Measurements from ENCODE around the gene LGALS1. TPM values are rescaled to one million over a fixed set of nuclear protein-coding genes. Genes with fewer than 3 reads are reported as not detected.

Gene LGALS1
- polyA plus RNA-seq (2013, experiment 1 of 2), result 39.5 TPM
- polyA plus RNA-seq (2013, experiment 2 of 2), result 56.4 TPM

GRCh38 chr22:37674951-37675929 is at the start of gene LGALS1:
Gene LGALS1 (plus strand): TSS chr22:37675636. CDS start chr22:37675703, 67 bp downstream.
- Histone ChIP-seq H3K27me3 (ENCODE audit: insufficient read depth, low read length) (no peaks in the 10 kb centered on the region), H3K27ac (ENCODE audit: low read depth, low read length) (peak within 1 kb of the TSS; percentile 25; the same call in 1 of the 2 replicates)

GRCh38 chr22:37625737-37626136 is 49.7 kb upstream of the LGALS1 start:
- no peak overlapping the region for H3K27ac ChIP-seq (ENCODE audit: low read depth, low read length)
- no peak overlapping the region for H3K4me3 ChIP-seq (ENCODE audit: low read length)
- H3K9me3 ChIP-seq (ENCODE audit: insufficient read depth, low read depth, low read length), result no peaks in the 10 kb centered on the region
- H3K4me1 ChIP-seq (ENCODE audit: insufficient read depth, low read length), result 0 out of 2 replicates have a peak, but pooled peaks cover 3% of the 10 kb centered on the region
- H3K36me3 ChIP-seq (ENCODE audit: insufficient read depth, low read length), result peaks cover 59% of the 10 kb centered on the region
- whole genome bisulfite sequencing, result 95% methylated on average over 14 of the region's 14 CpGs
- no peaks in the 10 kb centered on the region for H3K27me3 ChIP-seq (ENCODE audit: insufficient read depth, low read length)
- H3K9ac ChIP-seq (ENCODE audit: low read depth, low read length), result no peak overlapping the region

More at GRCh38 chr22:37674951-37675929, at the start of gene LGALS1:
- Histone ChIP-seq H3K9ac (ENCODE audit: low read depth, low read length) (peak within 1 kb of the TSS; percentile 42; the same call in 1 of the 2 replicates), H3K36me3 (ENCODE audit: insufficient read depth, low read length) (no peaks in the 10 kb centered on the region), H3K4me1 (ENCODE audit: insufficient read depth, low read length) (peaks cover 5% of the 10 kb centered on the region), H3K9me3 (ENCODE audit: insufficient read depth, low read depth, low read length) (no peaks in the 10 kb centered on the region), H3K4me3 (ENCODE audit: low read length) (peak within 1 kb of the TSS; percentile 59)
- whole genome bisulfite sequencing, result 39% methylated on average over 34 of the region's 34 CpGs

GRCh38 chr22:37626144-37626543 is 49.3 kb upstream of the LGALS1 start:
- Histone ChIP-seq H3K36me3 (ENCODE audit: insufficient read depth, low read length) (peaks cover 55% of the 10 kb centered on the region), H3K4me1 (ENCODE audit: insufficient read depth, low read length) (0 out of 2 replicates have a peak, but pooled peaks cover 3% of the 10 kb centered on the region), H3K9ac (ENCODE audit: low read depth, low read length) (no peak overlapping the region), H3K4me3 (ENCODE audit: low read length) (no peak overlapping the region), H3K9me3 (ENCODE audit: insufficient read depth, low read depth, low read length) (no peaks in the 10 kb centered on the region), H3K27ac (ENCODE audit: low read depth, low read length) (no peak overlapping the region), H3K27me3 (ENCODE audit: insufficient read depth, low read length) (no peaks in the 10 kb centered on the region)
- WGBS, result 93% methylated on average over 11 of the region's 11 CpGs

- Histone ChIP-seq H3K4me3 (ENCODE audit: low read length) (no peak overlapping the region), H3K36me3 (ENCODE audit: insufficient read depth, low read length) (peaks cover 50% of the 10 kb centered on the region), H3K9ac (ENCODE audit: low read depth, low read length) (no peak overlapping the region), H3K4me1 (ENCODE audit: insufficient read depth, low read length) (0 out of 2 replicates have a peak, but pooled peaks cover 3% of the 10 kb centered on the region), H3K27ac (ENCODE audit: low read depth, low read length) (no peak overlapping the region), H3K27me3 (ENCODE audit: insufficient read depth, low read length) (no peaks in the 10 kb centered on the region), H3K9me3 (ENCODE audit: insufficient read depth, low read depth, low read length) (no peaks in the 10 kb centered on the region)
- 94% methylated on average over 13 of the region's 13 CpGs for WGBS
Observed at GRCh38 chr22:37626556-37627075, 48.8 kb upstream of the LGALS1 start.

GRCh38 chr22:37627121-37627520 is 48.3 kb upstream of the LGALS1 start:
- H3K27ac ChIP-seq (ENCODE audit: low read depth, low read length), result no peak overlapping the region
- H3K4me3 ChIP-seq (ENCODE audit: low read length), result no peak overlapping the region
- H3K9me3 ChIP-seq (ENCODE audit: insufficient read depth, low read depth, low read length), result no peaks in the 10 kb centered on the region
- peaks cover 47% of the 10 kb centered on the region for H3K36me3 ChIP-seq (ENCODE audit: insufficient read depth, low read length)
- H3K4me1 ChIP-seq (ENCODE audit: insufficient read depth, low read length), result 0 out of 2 replicates have a peak, but pooled peaks cover 3% of the 10 kb centered on the region
- no peaks in the 10 kb centered on the region for H3K27me3 ChIP-seq (ENCODE audit: insufficient read depth, low read length)
- 88% methylated on average over 7 of the region's 7 CpGs for WGBS
- H3K9ac ChIP-seq (ENCODE audit: low read depth, low read length), result no peak overlapping the region

- H3K9me3 ChIP-seq (ENCODE audit: insufficient read depth, low read depth, low read length), result no peaks in the 10 kb centered on the region
- H3K4me3 ChIP-seq (ENCODE audit: low read length), result no peak overlapping the region
- 89% methylated on average over 6 of the region's 6 CpGs for WGBS
- H3K36me3 ChIP-seq (ENCODE audit: insufficient read depth, low read length), result peaks cover 47% of the 10 kb centered on the region
- no peak overlapping the region for H3K9ac ChIP-seq (ENCODE audit: low read depth, low read length)
- no peaks in the 10 kb centered on the region for H3K27me3 ChIP-seq (ENCODE audit: insufficient read depth, low read length)
- no peak overlapping the region for H3K27ac ChIP-seq (ENCODE audit: low read depth, low read length)
- H3K4me1 ChIP-seq (ENCODE audit: insufficient read depth, low read length), result 0 out of 2 replicates have a peak, but pooled peaks cover 3% of the 10 kb centered on the region
Observed at GRCh38 chr22:37627545-37627944, 47.9 kb upstream of the LGALS1 start.

- no peak overlapping the region for H3K4me3 ChIP-seq (ENCODE audit: low read length)
- H3K4me1 ChIP-seq (ENCODE audit: insufficient read depth, low read length), result peaks cover 11% of the 10 kb centered on the region
- peaks cover 43% of the 10 kb centered on the region for H3K36me3 ChIP-seq (ENCODE audit: insufficient read depth, low read length)
- H3K9me3 ChIP-seq (ENCODE audit: insufficient read depth, low read depth, low read length), result no peaks in the 10 kb centered on the region
- H3K27me3 ChIP-seq (ENCODE audit: insufficient read depth, low read length), result no peaks in the 10 kb centered on the region
- H3K27ac ChIP-seq (ENCODE audit: low read depth, low read length), result no peak overlapping the region
- no peak overlapping the region for H3K9ac ChIP-seq (ENCODE audit: low read depth, low read length)
- 94% methylated on average over 8 of the region's 8 CpGs for WGBS
Observed at GRCh38 chr22:37628830-37629229, 46.6 kb upstream of the LGALS1 start.

- peaks cover 19% of the 10 kb centered on the region for H3K4me1 ChIP-seq (ENCODE audit: insufficient read depth, low read length)
- no peaks in the 10 kb centered on the region for H3K9me3 ChIP-seq (ENCODE audit: insufficient read depth, low read depth, low read length)
- WGBS, result 92% methylated on average over 10 of the region's 10 CpGs
- H3K4me3 ChIP-seq (ENCODE audit: low read length), result no peak overlapping the region
- peaks cover 33% of the 10 kb centered on the region for H3K36me3 ChIP-seq (ENCODE audit: insufficient read depth, low read length)
- H3K27ac ChIP-seq (ENCODE audit: low read depth, low read length), result no peak overlapping the region
- H3K9ac ChIP-seq (ENCODE audit: low read depth, low read length), result no peak overlapping the region
- H3K27me3 ChIP-seq (ENCODE audit: insufficient read depth, low read length), result no peaks in the 10 kb centered on the region
Observed at GRCh38 chr22:37629928-37630327, 45.5 kb upstream of the LGALS1 start.

- peaks cover 19% of the 10 kb centered on the region for H3K4me1 ChIP-seq (ENCODE audit: insufficient read depth, low read length)
- no peak overlapping the region for H3K4me3 ChIP-seq (ENCODE audit: low read length)
- H3K9me3 ChIP-seq (ENCODE audit: insufficient read depth, low read depth, low read length), result no peaks in the 10 kb centered on the region
- H3K27ac ChIP-seq (ENCODE audit: low read depth, low read length), result no peak overlapping the region
- no peak overlapping the region for H3K9ac ChIP-seq (ENCODE audit: low read depth, low read length)
- no peaks in the 10 kb centered on the region for H3K27me3 ChIP-seq (ENCODE audit: insufficient read depth, low read length)
- peaks cover 23% of the 10 kb centered on the region for H3K36me3 ChIP-seq (ENCODE audit: insufficient read depth, low read length)
- 93% methylated on average over 9 of the region's 9 CpGs for WGBS
Observed at GRCh38 chr22:37630839-37631435, 44.5 kb upstream of the LGALS1 start.

GRCh38 chr22:37631448-37632173 is 43.8 kb upstream of the LGALS1 start:
- Histone ChIP-seq H3K9ac (ENCODE audit: low read depth, low read length) (no peak overlapping the region), H3K4me3 (ENCODE audit: low read length) (no peak overlapping the region), H3K36me3 (ENCODE audit: insufficient read depth, low read length) (peaks cover 21% of the 10 kb centered on the region), H3K27ac (ENCODE audit: low read depth, low read length) (no peak overlapping the region), H3K4me1 (ENCODE audit: insufficient read depth, low read length) (peaks cover 24% of the 10 kb centered on the region), H3K27me3 (ENCODE audit: insufficient read depth, low read length) (no peaks in the 10 kb centered on the region), H3K9me3 (ENCODE audit: insufficient read depth, low read depth, low read length) (no peaks in the 10 kb centered on the region)
- 95% methylated on average over 19 of the region's 19 CpGs for WGBS

All from HUES64 (cell line).